HG03095 (cell line): Measurements from ENCODE around the gene NT5DC2.

Experiments
- ATAC-seq: cut with Tn5 transposase; IDR thresholded peaks from one replicate; pipeline ENCODE4 v1.9.1; 2021; ENCODE audit warnings: moderate library complexity; ENCODE audit not compliant: unreplicated experiment

NT5DC2 gene

GRCh38 chr3:52512727-52513126 lies 20.9 kb downstream of the NT5DC2 start:
- no peak for ATAC-seq

- no peak for ATAC-seq
Observed at GRCh38 chr3:52512105-52512504, 21.6 kb downstream of the NT5DC2 start.

DNA sequence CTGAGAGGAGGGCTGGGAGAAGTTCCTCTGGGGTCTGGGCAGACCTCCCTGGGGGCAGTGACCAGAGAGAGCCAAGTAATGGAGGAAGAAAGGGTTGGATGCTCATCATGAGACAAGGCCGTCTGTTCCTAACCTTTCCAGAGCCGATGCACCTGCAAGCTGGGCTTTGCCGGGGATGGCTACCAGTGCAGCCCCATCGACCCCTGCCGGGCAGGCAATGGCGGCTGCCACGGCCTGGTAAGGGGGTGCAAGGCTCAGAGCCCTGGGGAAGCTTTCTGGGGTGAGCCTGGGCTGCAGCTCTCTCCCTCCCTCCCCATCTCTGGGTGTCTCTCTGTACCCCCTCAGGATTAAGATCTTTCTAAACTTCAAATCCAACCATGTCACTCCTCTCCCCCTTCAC lies 22.1 kb downstream of the NT5DC2 start:
- ATAC-seq: no peak

DNA sequence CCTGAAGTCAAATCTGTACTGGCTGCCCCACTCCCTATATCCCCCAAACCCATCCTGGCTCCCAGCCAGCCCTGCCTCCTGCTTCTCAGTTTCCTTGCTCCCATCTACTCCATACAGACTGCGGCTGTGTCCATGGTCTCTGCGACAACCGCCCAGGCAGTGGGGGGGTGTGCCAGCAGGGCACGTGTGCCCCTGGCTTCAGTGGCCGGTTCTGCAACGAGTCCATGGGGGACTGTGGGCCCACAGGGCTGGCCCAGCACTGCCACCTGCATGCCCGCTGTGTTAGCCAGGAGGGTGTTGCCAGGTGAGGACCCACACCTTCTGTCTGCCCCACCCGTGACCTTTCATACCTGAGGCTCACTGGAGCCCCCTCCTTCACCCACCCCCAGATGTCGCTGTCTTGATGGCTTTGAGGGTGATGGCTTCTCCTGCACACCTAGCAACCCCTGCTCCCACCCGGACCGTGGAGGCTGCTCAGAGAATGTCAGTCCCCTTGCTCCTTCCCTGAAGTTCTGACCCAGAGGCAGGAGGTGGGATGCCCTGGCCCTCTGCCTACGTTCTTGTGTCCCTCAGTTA lies 23.8 kb downstream of the NT5DC2 start:
- ATAC-seq: no peak

DNA sequence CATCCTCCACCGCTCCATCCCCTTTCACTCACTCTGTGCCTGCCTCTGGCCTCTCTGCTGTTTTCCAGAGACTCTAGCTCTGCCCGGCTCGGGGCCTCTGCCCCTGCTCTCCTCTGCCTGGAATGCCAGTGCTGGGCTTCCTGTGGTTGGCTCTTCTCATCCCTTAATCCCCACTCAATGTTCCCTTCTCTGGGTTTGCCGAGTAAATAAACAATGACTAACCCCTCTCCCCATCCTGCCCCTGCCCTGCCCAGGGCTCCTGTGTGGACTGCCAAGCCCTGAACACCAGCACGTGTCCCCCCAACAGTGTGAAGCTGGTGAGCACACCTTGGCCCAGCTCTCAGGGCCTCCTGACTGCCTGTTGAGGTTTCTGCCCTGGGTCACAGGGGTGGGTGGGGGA lies 26.3 kb downstream of the NT5DC2 start:
- ATAC-seq: no peak

DNA sequence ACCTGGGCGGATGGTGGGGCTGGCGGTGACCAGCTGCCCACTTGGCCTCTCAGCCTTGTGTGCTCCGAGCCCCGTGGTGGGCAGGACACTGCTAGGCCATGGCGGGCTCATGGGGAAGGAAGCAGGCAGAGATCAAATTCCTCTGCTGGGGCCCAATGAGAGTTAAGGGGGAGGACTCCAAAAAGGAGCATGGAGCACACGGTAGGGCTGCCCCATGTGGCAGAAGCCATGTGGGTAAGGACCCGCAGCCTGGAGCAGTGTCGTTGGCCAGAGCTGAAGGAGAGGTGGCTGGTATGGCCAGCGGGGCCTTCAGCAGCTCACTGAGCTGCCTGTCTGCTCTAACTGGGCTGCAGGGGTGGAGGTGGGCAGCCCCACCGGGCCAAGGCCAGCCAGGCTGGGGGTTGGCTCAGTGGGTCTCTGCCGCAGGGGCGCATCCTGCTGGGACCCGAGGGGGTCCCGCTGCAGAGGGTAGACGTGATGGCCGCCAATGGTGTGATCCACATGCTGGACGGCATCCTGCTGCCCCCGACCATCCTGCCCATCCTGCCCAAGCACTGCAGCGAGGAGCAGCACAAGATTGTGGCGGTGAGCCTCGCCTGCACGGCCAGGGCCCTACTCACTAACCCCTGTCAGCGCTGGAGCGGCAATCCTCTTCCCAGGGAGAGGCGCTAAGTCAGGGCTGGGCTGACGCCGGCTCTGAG lies 27.2 kb downstream of the NT5DC2 start:
- ATAC-seq: no peak

DNA sequence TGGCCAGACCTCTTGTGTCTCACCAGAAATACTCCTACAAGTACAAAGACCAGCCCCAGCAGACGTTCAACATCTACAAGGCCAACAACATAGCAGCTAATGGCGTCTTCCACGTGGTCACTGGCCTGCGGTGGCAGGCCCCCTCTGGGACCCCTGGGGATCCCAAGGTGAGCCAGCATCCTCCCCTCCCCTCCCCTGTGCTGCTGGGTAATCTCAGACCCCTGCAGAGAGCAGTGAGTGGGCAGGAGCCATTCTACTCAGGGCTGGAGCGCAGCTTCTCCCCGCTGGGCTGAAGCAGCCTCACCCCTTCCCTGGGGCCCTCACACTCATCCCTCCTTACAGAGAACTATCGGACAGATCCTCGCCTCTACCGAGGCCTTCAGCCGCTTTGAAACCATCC lies 28.7 kb downstream of the NT5DC2 start:
- ATAC-seq: no peak

- no peak for ATAC-seq
Observed at GRCh38 chr3:52503788-52504424, 29.8 kb downstream of the NT5DC2 start.

DNA sequence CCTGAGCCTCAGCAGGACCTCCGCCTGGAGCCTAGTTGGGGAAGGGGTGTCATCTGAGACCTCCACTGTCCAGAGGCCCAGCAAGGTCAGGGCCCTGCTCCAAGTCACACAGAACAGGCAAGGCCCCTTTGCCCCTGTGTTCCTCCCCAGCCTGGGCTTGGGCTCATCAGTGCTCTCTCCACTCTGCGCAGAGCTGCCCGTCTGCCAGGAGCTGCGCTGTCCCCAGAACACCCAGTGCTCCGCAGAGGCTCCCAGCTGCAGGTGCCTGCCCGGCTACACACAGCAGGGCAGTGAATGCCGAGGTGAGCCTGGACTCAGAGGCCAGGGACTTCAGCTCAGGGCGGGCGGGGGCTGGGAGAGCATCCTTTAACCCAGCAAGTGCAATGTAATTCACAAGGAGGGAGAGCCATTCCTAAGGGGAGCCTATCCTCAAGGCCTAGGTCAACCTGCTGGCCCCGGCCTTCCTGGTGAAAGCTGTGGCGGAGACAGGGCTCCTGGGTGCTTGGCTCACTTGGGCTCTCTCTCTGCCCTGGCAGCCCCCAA lies 30.8 kb downstream of the NT5DC2 start:
- ATAC-seq: no peak

DNA sequence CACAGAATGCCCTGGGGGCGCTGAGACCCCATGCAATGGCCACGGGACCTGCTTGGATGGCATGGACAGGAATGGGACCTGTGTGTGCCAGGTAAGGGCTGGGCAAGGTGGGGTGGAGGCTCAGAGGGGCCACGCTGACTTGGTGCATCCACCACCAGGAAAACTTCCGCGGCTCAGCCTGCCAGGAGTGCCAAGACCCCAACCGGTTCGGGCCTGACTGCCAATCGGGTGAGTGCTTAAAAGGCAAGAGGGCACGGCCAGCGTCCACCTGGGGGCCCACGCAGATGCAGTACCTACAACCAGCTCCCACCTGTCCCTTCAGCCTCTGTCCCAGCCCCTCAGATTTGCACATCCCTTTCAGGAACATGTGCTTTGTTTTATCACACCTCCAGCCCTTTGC lies 31.7 kb downstream of the NT5DC2 start:
- no peak for ATAC-seq

DNA sequence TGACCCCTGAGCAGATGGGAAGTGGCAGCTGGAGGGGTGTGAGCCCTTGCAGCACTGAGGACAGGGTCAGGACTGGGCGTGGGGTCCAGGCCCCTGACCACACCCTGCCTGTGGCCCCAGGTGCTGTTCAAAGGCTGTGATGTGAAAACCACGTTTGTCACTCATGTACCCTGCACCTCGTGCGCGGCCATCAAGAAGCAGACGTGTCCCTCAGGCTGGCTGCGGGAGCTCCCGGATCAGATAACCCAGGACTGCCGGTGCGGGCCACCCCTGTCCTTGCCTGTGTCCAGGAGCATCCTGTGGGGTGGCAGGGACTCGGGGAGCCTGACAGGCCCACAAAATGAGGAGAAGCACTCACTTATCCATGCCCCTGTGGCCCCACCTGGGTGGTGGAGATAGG lies 32.6 kb downstream of the NT5DC2 start:
- ATAC-seq: no peak

DNA sequence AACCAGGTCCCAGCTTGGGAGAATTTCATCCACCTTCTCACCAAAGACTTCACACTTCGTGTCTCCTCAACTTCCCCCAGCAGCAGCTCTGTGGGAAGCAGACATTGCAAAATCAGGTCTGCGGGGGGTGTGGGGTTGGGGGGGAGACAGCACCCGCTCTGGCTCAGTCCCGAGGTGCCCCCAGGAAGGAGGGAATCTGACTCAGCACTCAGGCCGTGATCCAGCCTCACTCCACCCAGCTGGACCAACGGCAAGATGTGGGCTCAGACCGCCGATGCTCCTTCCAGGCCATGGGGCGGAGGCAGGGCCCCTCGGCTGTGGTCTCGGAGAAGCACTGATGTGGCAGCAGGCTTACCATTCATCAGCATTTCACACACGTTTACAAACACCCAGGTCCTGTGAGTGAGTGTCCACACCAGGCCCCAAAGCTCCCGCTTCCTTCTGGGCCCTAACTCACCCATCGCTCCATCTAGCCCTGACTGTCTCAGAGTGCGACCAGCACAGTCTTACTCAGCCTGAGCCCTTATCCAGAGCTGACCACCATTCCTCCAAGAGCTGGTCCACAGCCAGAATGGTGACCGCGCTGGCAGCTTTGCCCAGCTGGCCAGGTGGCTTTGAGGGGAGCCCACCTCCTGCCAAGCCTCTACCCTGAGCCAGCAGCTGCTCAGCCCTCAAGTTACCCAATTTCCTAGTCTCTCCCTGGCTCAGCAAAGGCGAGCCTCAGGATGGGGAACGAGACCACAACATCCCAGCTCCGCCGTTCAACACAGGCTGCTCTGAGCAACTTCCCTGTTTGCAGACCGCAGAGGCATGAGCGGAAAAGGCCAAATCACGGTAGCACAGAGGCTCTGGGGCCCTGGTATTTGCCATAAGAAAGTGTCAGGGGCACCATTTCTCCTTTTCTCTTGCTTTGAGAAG lies 35.3 kb downstream of the NT5DC2 start:
- no peak for ATAC-seq

DNA sequence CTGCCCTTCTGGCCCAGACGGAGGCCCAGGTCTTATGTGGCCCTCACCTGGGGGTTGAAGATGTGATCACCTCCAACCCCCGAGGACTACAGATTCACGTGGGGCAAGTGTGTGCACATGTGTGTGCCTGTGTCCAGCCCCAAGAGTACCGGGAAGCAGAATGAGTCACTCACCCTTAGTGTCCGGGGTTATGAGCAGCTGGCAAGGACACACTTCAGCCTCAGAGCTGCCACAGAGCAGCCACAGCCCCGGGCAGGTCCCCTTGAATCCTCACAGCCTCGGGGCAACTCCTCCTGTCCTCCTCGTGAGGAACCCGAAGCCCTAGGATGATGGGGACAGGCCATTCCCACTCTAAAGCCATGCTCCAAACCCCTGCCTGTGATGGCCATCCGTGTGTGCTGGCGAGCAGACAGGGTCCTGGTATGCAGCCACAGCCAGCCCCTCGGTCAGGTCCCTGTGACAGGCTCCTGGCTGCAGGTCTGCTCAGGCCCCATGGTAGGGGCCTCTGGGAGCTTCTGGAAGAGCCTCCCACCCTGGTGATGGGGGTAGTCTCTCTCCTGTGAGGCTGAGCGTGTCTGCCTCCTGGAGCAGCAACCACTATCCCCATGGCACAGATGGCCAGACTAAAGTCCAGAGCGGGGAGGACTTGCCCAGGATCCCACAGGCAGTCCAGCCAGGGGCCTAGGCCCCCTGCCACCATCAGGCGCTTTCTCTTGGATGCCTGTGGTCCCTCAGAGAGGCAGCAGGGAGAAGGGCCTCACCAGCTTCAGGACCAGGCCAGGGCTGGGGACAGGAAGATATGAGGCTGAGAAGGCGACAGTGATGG lies 37.7 kb downstream of the NT5DC2 start:
- no peak for ATAC-seq

- no peak for ATAC-seq
Observed at GRCh38 chr3:52494886-52495495, 38.7 kb downstream of the NT5DC2 start, which contains the start of gene STAB1. Gene STAB1 (plus strand): TSS chr3:52495338. CDS start chr3:52495414, 76 bp downstream.

GRCh38 chr3:52494445-52494844 lies 39.2 kb downstream of the NT5DC2 start:
- ATAC-seq: no peak

GRCh38 chr3:52493232-52494017 lies 40.2 kb downstream of the NT5DC2 start:
- no peak for ATAC-seq

DNA sequence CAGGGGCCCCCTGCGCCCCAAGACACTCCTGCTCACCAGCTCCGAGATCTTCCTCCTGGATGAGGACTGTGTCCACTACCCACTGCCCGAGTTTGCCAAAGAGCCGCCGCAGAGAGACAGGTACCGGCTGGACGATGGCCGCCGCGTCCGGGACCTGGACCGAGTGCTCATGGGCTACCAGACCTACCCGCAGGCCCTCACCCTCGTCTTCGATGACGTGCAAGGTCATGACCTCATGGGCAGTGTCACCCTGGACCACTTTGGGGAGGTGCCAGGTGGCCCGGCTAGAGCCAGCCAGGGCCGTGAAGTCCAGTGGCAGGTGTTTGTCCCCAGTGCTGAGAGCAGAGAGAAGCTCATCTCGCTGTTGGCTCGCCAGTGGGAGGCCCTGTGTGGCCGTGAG lies 41.6 kb downstream of the NT5DC2 start:
- ATAC-seq: no peak

GRCh38 chr3:52490939-52491526 lies 42.6 kb downstream of the NT5DC2 start:
- ATAC-seq: no peak
